ENCODE measurements around the gene ARL15.

GRCh38 chr5:54073131-54073530 is 237.2 kb downstream of the ARL15 start:
- TF ChIP-seq CTCF (conservative IDR thresholded peaks at IDR 0.05; ENCODE audit: low read depth, low read length) = no peak
- TF ChIP-seq EZH2 (IDR thresholded peaks at IDR 0.05; ENCODE audit: borderline replicate concordance, low read depth, low read length, poor library complexity, severe bottlenecking) = no peak
